Keratinocyte (primary cell): ENCODE data around the gene POLD1. TPM values are rescaled to one million over a fixed set of nuclear protein-coding genes. Genes with fewer than 3 reads are reported as not detected.

Experiments
- DNase-seq: peaks from one replicate; pipeline ENCODE4 v3.0.0-alpha.2; 2011; ENCODE audit warnings: low read depth, missing footprints, low spot score
- FAIRE-seq: peaks from 2 replicates; lab custom pipeline; 2011; peaks lifted over from hg19 to GRCh38; lab: Jason Lieb, UNC
- H2AFZ ChIP-seq: 2 replicates; pipeline ENCODE4 v1.6.0; 2012; ENCODE audit warnings: low read length, control low read depth, inconsistent platforms; ENCODE audit not compliant: control insufficient read depth
- H3K27ac ChIP-seq: 2 replicates; pipeline ENCODE4 v1.5.1; 2011; ENCODE audit warnings: low read length; ENCODE audit not compliant: control insufficient read depth, insufficient read depth
- H3K27me3 ChIP-seq: 3 replicates; pipeline ENCODE4 v1.6.0; 2011; ENCODE audit warnings: low read length; ENCODE audit not compliant: control insufficient read depth, insufficient read depth; ENCODE audit errors: extremely low read depth
- H3K36me3 ChIP-seq, 2 experiments: 2 replicates in 1 of 2; 3 replicates in 1 of 2; pipeline ENCODE4 v1.5.1; 2011; ENCODE audit warnings: low read length in 2 of 2, mild to moderate bottlenecking in 1 of 2; ENCODE audit not compliant: control insufficient read depth in 2 of 2, insufficient read depth in 2 of 2; ENCODE audit errors: extremely low read depth in 1 of 2
- H3K4me1 ChIP-seq: 3 replicates; pipeline ENCODE4 v1.5.1; 2011; ENCODE audit warnings: low read length; ENCODE audit not compliant: control insufficient read depth, insufficient read depth; ENCODE audit errors: extremely low read depth
- H3K4me2 ChIP-seq: 3 replicates; pipeline ENCODE4 v1.6.0; 2011; ENCODE audit warnings: low read depth, low read length; ENCODE audit not compliant: control insufficient read depth, insufficient read depth; ENCODE audit errors: extremely low read depth
- H3K4me3 ChIP-seq, 3 experiments: fragments of 200-600 bp in 1 of 3; sonication (generic) in 1 of 3; 2 replicates in 2 of 3; 3 replicates in 1 of 3; pipeline ENCODE4 v1.5.1; 2011 to 2016; ENCODE audit warnings: low read length in 3 of 3, mild to moderate bottlenecking in 3 of 3, control low read depth in 2 of 3, inconsistent platforms in 1 of 3, low read depth in 1 of 3, mixed read lengths in 1 of 3, mixed run types in 1 of 3, moderate library complexity in 1 of 3; ENCODE audit not compliant: control insufficient read depth in 2 of 3, insufficient read depth in 2 of 3; ENCODE audit errors: extremely low read depth in 1 of 3
- H3K79me2 ChIP-seq: 2 replicates; pipeline ENCODE4 v1.6.0; 2012; ENCODE audit warnings: low read length; ENCODE audit not compliant: control insufficient read depth, insufficient read depth
- H3K9ac ChIP-seq: 3 replicates; pipeline ENCODE4 v1.6.0; 2011; ENCODE audit warnings: low read length; ENCODE audit not compliant: control insufficient read depth, insufficient read depth; ENCODE audit errors: extremely low read depth
- H3K9me1 ChIP-seq: 3 replicates; pipeline ENCODE4 v1.6.0; 2011; ENCODE audit warnings: low read length; ENCODE audit not compliant: control insufficient read depth, insufficient read depth; ENCODE audit errors: extremely low read depth
- H3K9me3 ChIP-seq: 2 replicates; pipeline ENCODE4 v1.5.1; 2012; ENCODE audit warnings: low read depth, low read length; ENCODE audit not compliant: control insufficient read depth
- H4K20me1 ChIP-seq: 3 replicates; pipeline ENCODE4 v1.6.0; 2011; ENCODE audit warnings: low read length; ENCODE audit not compliant: control insufficient read depth, insufficient read depth; ENCODE audit errors: extremely low read depth
- EZH2 ChIP-seq: IDR thresholded peaks from one replicate; pipeline ENCODE4 v1.6.1; 2012; ENCODE audit warnings: inconsistent platforms, mild to moderate bottlenecking, low read length, moderate library complexity
- dilution Hi-C: fragments of 300-500 bp; cut with MboI; formaldehyde crosslinking; loops from one replicate; pipeline ENCODE4 v1.7.0; 2020; ENCODE audit warnings: low sequenced_read_pairs; ENCODE audit not compliant: extremely low pct_ligation_motif_present
- polyA plus RNA-seq, 5 experiments: library from polyadenylated mRNA; depleted of rRNA in 3 of 5; stranded (reverse) in 3 of 5; stranded (forward) in 1 of 5; unstranded in 1 of 5; fragments of >200 nt; gene quantifications; 1 replicate in 1 of 5; 2 replicates in 3 of 5; 3 replicates in 1 of 5; pipeline versions ENCODE4 v1.2.1 to v1.2.3, GENCODE V29; 2011 to 2012; ENCODE audit warnings: missing spikeins in 2 of 5, low read depth in 1 of 5, low replicate concordance in 1 of 5
- TF ChIP-seq, protein P1 (sequence below), 3 experiments: IDR thresholded peaks in 1 of 3; conservative IDR thresholded peaks in 1 of 3; optimal IDR thresholded peaks in 1 of 3; 2 replicates in 2 of 3; 3 replicates in 1 of 3; pipeline versions ENCODE3 to v1.5.1; 2011; ENCODE audit warnings: low read length in 3 of 3, mild to moderate bottlenecking in 3 of 3, moderate library complexity in 2 of 3, control low read depth in 1 of 3, inconsistent platforms in 1 of 3; ENCODE audit not compliant: insufficient read depth in 2 of 3; ENCODE audit errors: extremely low read depth in 1 of 3

POLD1 gene
- polyA plus RNA-seq, 1 donor (not counting 4 experiments of a cell fraction or from before 2014, with no cell fraction given): 8.7 TPM

DNA sequence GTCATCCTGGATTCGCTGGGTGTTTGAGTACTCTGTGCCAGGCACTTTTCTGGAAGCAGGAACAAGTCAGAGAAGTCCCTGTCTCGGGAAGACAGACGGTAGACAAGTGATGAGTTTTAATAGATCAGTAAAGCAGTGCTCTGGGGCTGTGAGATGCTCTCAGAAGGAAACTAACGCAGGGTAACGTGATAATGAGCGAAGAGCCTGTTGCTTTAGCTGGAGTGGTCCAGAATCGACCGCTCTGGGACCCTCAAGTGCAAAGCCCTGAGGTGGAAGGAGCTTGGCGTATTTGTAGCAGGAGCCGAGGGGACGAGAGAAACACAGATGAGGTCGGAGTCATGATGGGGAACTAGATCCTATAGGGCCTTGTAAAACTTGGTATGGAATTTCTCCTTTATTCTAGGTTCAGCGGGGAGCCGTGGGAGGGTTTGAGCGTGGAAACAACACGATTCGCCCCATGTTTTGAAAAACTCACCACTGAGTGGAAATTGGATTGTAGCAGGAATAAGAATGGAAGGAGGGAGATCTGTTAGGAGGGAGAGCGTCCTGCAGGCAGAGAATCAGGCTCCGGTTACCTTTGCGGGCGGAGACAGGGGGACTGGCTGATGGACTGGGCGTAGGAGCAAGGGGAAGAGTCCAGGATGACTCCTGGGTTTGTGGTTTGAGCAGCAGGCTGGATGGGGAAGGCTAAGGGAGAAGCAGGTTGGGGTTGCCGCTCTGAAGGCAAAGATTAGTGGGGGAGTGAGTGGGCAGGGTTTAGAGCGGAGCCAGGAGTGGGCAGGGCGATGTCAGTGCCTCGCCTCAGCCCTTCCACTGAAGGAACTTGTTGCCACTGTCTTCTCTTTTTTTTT, 763 bp downstream of the POLD1 start:
- H3K9ac ChIP-seq: peak overlapping the region; percentile 72
- H3K79me2 ChIP-seq: peaks cover 37% of the 10 kb centered on the region
- peaks cover 2% of the 10 kb centered on the region for H3K9me1 ChIP-seq
- TF ChIP-seq, protein P1, sequence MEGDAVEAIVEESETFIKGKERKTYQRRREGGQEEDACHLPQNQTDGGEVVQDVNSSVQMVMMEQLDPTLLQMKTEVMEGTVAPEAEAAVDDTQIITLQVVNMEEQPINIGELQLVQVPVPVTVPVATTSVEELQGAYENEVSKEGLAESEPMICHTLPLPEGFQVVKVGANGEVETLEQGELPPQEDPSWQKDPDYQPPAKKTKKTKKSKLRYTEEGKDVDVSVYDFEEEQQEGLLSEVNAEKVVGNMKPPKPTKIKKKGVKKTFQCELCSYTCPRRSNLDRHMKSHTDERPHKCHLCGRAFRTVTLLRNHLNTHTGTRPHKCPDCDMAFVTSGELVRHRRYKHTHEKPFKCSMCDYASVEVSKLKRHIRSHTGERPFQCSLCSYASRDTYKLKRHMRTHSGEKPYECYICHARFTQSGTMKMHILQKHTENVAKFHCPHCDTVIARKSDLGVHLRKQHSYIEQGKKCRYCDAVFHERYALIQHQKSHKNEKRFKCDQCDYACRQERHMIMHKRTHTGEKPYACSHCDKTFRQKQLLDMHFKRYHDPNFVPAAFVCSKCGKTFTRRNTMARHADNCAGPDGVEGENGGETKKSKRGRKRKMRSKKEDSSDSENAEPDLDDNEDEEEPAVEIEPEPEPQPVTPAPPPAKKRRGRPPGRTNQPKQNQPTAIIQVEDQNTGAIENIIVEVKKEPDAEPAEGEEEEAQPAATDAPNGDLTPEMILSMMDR (optimal IDR thresholded peaks at IDR 0.05 in 1 of 3, IDR thresholded peaks at IDR 0.05 in 1 of 3, conservative IDR thresholded peaks at IDR 0.05 in 1 of 3; ENCODE audit: extremely low read depth in 1 of 3, insufficient read depth in 2 of 3, low read length in 3 of 3): no peak
- TF ChIP-seq EZH2: no peak
- DNase-seq (no peak), FAIRE-seq (no peak)
- no peaks in the 10 kb centered on the region for H4K20me1 ChIP-seq
- peak overlapping the region; percentile 89 for H3K4me2 ChIP-seq
- H3K27me3 ChIP-seq: no peaks in the 10 kb centered on the region
- peak overlapping the region; percentile 37 for H2AFZ ChIP-seq
- H3K36me3 ChIP-seq: peaks cover 11 to 14% of the 10 kb centered on the region in 2 experiments
- no peaks in the 10 kb centered on the region for H3K9me3 ChIP-seq
- dilution Hi-C loops: no loop called here
- H3K4me1 ChIP-seq: peaks cover 18% of the 10 kb centered on the region
- peak overlapping the region; percentile 60 for H3K27ac ChIP-seq
- peak overlapping the region; percentile 67 to 75 (median 70) for H3K4me3 ChIP-seq

DNA sequence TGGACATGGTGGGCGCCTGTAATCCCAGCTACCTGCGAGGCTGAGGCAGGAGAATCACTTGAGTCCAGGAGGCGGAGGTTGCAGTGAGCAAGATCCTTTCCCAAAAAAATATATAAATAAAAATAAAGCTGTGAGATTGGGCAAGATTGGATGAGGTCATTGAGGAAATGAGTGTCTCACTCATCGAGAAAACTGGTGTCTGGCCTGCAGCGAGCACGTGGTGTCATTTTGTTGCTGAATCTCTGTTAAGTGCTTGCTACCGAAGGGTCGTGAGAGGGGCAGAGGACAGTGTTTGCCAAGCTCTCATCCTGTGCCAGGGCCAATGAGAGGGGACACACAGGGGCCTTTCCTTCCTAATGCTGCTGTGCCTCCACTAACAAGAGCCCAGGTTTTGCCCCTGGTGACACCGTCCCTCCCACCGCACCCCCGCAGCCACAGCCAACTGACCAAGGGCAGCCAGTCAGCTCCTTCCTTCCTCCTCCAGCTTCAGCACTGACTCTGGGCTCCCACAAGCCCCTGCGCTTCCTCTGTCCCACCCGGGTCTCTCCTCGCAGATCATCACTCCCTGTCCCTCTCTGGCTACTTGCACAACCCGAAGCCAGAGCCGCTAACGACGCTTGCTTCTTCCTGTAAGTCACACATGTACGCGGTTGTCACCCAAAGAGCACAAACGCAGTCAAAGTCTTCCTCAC, 3.2 kb downstream of the POLD1 start:
- Histone ChIP-seq H3K9ac (no peak overlapping the region), H3K4me2 (no peak overlapping the region), H3K79me2 (peaks cover 40% of the 10 kb centered on the region), H4K20me1 (no peaks in the 10 kb centered on the region), H3K4me3 (no peak overlapping the region), H3K27ac (no peak overlapping the region), H3K9me3 (no peaks in the 10 kb centered on the region), H3K4me1 (peaks cover 18% of the 10 kb centered on the region), H3K36me3 (peaks cover 5 to 15% of the 10 kb centered on the region in 2 experiments), H3K27me3 (no peaks in the 10 kb centered on the region), H2AFZ (no peak overlapping the region), H3K9me1 (peaks cover 2% of the 10 kb centered on the region)
- DNase-seq: no peak
- no peak for TF ChIP-seq EZH2
- TF ChIP-seq, protein P1 (optimal IDR thresholded peaks at IDR 0.05 in 1 of 3, IDR thresholded peaks at IDR 0.05 in 1 of 3, conservative IDR thresholded peaks at IDR 0.05 in 1 of 3; ENCODE audit: extremely low read depth in 1 of 3, insufficient read depth in 2 of 3, low read length in 3 of 3): no peak
- dilution Hi-C loops: no loop called here
- no peak for FAIRE-seq
